Ishikawa (cell line): ENCODE measurements around the gene PHF19.

Source experiments
- CEBPB ChIP-seq: IDR thresholded peaks from 2 replicates; pipeline ENCODE4 v1.6.1; 2012
- CREB1 ChIP-seq: IDR thresholded peaks from 2 replicates; pipeline ENCODE4 v1.6.1; 2012; ENCODE audit warnings: low read depth
- EGR1 ChIP-seq: IDR thresholded peaks from 2 replicates; pipeline ENCODE4 v1.6.1; 2012
- EP300 ChIP-seq: IDR thresholded peaks from 2 replicates; pipeline ENCODE4 v1.6.1; 2012; ENCODE audit warnings: borderline replicate concordance
- NFIC ChIP-seq: IDR thresholded peaks from 2 replicates; pipeline ENCODE4 v1.6.1; 2012
- RAD21 ChIP-seq: IDR thresholded peaks from 2 replicates; pipeline ENCODE4 v1.6.1; 2012; ENCODE audit warnings: low read depth
- REST ChIP-seq: IDR thresholded peaks from 2 replicates; pipeline ENCODE4 v1.6.1; 2012; ENCODE audit warnings: low read depth, mild to moderate bottlenecking
- TAF1 ChIP-seq: IDR thresholded peaks from 2 replicates; pipeline ENCODE4 v1.6.1; 2012; ENCODE audit warnings: low read depth, mild to moderate bottlenecking
- TCF12 ChIP-seq: IDR thresholded peaks from 2 replicates; pipeline ENCODE4 v1.6.1; 2012; ENCODE audit warnings: low read depth
- YY1 ChIP-seq: IDR thresholded peaks from 2 replicates; pipeline ENCODE4 v1.6.1; 2012; ENCODE audit warnings: low read depth
- ZBTB7A ChIP-seq: IDR thresholded peaks from 2 replicates; pipeline ENCODE4 v1.6.1; 2012; ENCODE audit warnings: low read depth
- TF ChIP-seq, protein P1 (sequence below): IDR thresholded peaks from 2 replicates; pipeline ENCODE4 v1.6.1; 2012
- TF ChIP-seq, protein P2 (sequence below): IDR thresholded peaks from 2 replicates; pipeline ENCODE4 v1.6.1; 2012

- TF ChIP-seq, protein P1, sequence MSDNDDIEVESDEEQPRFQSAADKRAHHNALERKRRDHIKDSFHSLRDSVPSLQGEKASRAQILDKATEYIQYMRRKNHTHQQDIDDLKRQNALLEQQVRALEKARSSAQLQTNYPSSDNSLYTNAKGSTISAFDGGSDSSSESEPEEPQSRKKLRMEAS: no peak
- TF ChIP-seq CREB1 (no peak), CEBPB (no peak), RAD21 (no peak), REST (no peak), NFIC (no peak), EP300 (no peak), YY1 (no peak), EGR1 (no peak), TAF1 (no peak), ZBTB7A (no peak), TCF12 (no peak)
- TF ChIP-seq, protein P2, sequence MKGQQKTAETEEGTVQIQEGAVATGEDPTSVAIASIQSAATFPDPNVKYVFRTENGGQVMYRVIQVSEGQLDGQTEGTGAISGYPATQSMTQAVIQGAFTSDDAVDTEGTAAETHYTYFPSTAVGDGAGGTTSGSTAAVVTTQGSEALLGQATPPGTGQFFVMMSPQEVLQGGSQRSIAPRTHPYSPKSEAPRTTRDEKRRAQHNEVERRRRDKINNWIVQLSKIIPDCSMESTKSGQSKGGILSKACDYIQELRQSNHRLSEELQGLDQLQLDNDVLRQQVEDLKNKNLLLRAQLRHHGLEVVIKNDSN: no peak
These were observed 48.8 kb upstream of the PHF19 start for GRCh38 chr9:120925535-120926396.
